ENCODE measurements around the gene ENO4. TPM values are rescaled to one million over a fixed set of nuclear protein-coding genes. Genes with fewer than 3 reads are reported as not detected.

The ENO4 gene
- polyA plus RNA-seq, 3 donors: not detected

- TF ChIP-seq CTCF (IDR thresholded peaks at IDR 0.05): no peak
- H2AFZ ChIP-seq (ENCODE audit: insufficient read depth, low read depth, low read length, poor library complexity, severe bottlenecking): no peak overlapping the region
- no peak overlapping the region for H3K4me3 Mint-ChIP-seq
- peaks cover 56 to 96% of the 10 kb centered on the region in 2 donors for H3K36me3 ChIP-seq (replicated peaks in 1 of 2; ENCODE audit: control insufficient read depth in 1 of 2, insufficient read depth in 2 of 2, low read length in 2 of 2)
- H3K9me3 ChIP-seq (replicated peaks in 1 of 2; ENCODE audit: control insufficient read depth in 1 of 2, insufficient read depth in 1 of 2, low read length in 2 of 2): no peaks in the 10 kb centered on the region
- no peak overlapping the region for H3K4me2 ChIP-seq (replicated peaks; ENCODE audit: extremely low read depth, low read length, poor library complexity, severe bottlenecking)
- H3K27me3 Mint-ChIP-seq (ENCODE audit: low read depth in 3 of 3): peaks cover 0 to 2% (median 0%) of the 10 kb centered on the region in 3 donors
- no peak overlapping the region for H3K4me3 ChIP-seq (replicated peaks in 1 of 3; ENCODE audit: low read depth in 2 of 3, low read length in 3 of 3)
- no CpG with 5 or more reads among the region's 2 CpGs for WGBS (ENCODE audit: insufficient coverage)
- intact Hi-C loops (cut with micrococcal nuclease): no loop called here
- H3K9me3 Mint-ChIP-seq: peaks cover 0 to 2% (median 0%) of the 10 kb centered on the region in 7 donors
- H3K27me3 ChIP-seq (ENCODE audit: control insufficient read depth in 2 of 2, insufficient read depth in 2 of 2, low read length in 2 of 2): no peaks in the 10 kb centered on the region
- H3K36me3 Mint-ChIP-seq: peaks cover 72 to 80% of the 10 kb centered on the region in 2 donors
- H3K27ac ChIP-seq (ENCODE audit: low read depth in 1 of 2, low read length in 2 of 2): no peak overlapping the region
- H3K4me1 ChIP-seq (ENCODE audit: control insufficient read depth in 1 of 2, insufficient read depth in 2 of 2, low read length in 2 of 2): peaks cover 2 to 4% of the 10 kb centered on the region in 2 donors
- no peaks in the 10 kb centered on the region for H3K79me2 ChIP-seq (ENCODE audit: insufficient read depth, low read length)
- H3K27ac Mint-ChIP-seq: no peak overlapping the region
- H4K20me1 ChIP-seq (ENCODE audit: insufficient read depth, low read length): no peaks in the 10 kb centered on the region
- no peak overlapping the region for H3K9ac ChIP-seq (ENCODE audit: insufficient read depth, low read length, poor library complexity, severe bottlenecking)
- no peak for DNase-seq
- peaks cover 11% of the 10 kb centered on the region for H3K4me1 Mint-ChIP-seq
These were observed 66.0 kb downstream of the ENO4 start for GRCh38 chr10:116915340-116915739.

- no CpG with 5 or more reads among the region's 3 CpGs for WGBS (ENCODE audit: insufficient coverage)
- H3K27me3 Mint-ChIP-seq (ENCODE audit: low read depth in 3 of 3): peaks cover 0 to 2% (median 0%) of the 10 kb centered on the region in 3 donors
- Histone ChIP-seq H3K27me3 (ENCODE audit: control insufficient read depth in 2 of 2, insufficient read depth in 2 of 2, low read length in 2 of 2) (no peaks in the 10 kb centered on the region), H3K4me3 (replicated peaks in 1 of 3; ENCODE audit: low read depth in 2 of 3, low read length in 3 of 3) (no peak overlapping the region), H2AFZ (ENCODE audit: insufficient read depth, low read depth, low read length, poor library complexity, severe bottlenecking) (no peak overlapping the region), H4K20me1 (ENCODE audit: insufficient read depth, low read length) (no peaks in the 10 kb centered on the region), H3K9ac (ENCODE audit: insufficient read depth, low read length, poor library complexity, severe bottlenecking) (no peak overlapping the region), H3K79me2 (ENCODE audit: insufficient read depth, low read length) (no peaks in the 10 kb centered on the region), H3K4me1 (ENCODE audit: control insufficient read depth in 1 of 2, insufficient read depth in 2 of 2, low read length in 2 of 2) (peaks cover 2 to 4% of the 10 kb centered on the region in 2 donors), H3K9me3 (replicated peaks in 1 of 2; ENCODE audit: control insufficient read depth in 1 of 2, insufficient read depth in 1 of 2, low read length in 2 of 2) (no peaks in the 10 kb centered on the region), H3K4me2 (replicated peaks; ENCODE audit: extremely low read depth, low read length, poor library complexity, severe bottlenecking) (no peak overlapping the region), H3K27ac (ENCODE audit: low read depth in 1 of 2, low read length in 2 of 2) (no peak overlapping the region), H3K36me3 (replicated peaks in 1 of 2; ENCODE audit: control insufficient read depth in 1 of 2, insufficient read depth in 2 of 2, low read length in 2 of 2) (peaks cover 53 to 92% of the 10 kb centered on the region in 2 donors)
- no peak for DNase-seq
- peaks cover 66 to 80% of the 10 kb centered on the region in 2 donors for H3K36me3 Mint-ChIP-seq
- peaks cover 11% of the 10 kb centered on the region for H3K4me1 Mint-ChIP-seq
- intact Hi-C loops (cut with micrococcal nuclease): no loop called here
- no peak overlapping the region for H3K4me3 Mint-ChIP-seq
- TF ChIP-seq CTCF (IDR thresholded peaks at IDR 0.05): no peak
- no peak overlapping the region for H3K27ac Mint-ChIP-seq
- H3K9me3 Mint-ChIP-seq: peaks cover 0 to 2% (median 0%) of the 10 kb centered on the region in 7 donors
These were observed 68.2 kb downstream of the ENO4 start for GRCh38 chr10:116917481-116917880.
